Activated CD8-positive, alpha-beta T cell treated with anti-CD3 and anti-CD28 coated beads, Interleukin-2, amount 10 ng/mL, durations not matched to agents 7 days and 5 days (primary cell): ENCODE measurements around the gene ADAMTSL4. TPM values are rescaled to one million over a fixed set of nuclear protein-coding genes. Genes with fewer than 3 reads are reported as not detected.

Source experiments
- ATAC-seq: fragments of 150-1000 bp; cut with Tn5 transposase; one replicate; pipeline ENCODE4 v1.10.0; 2021; ENCODE audit warnings: moderate library complexity
- CTCF ChIA-PET: fragments of 350-600 bp; sonication (Branson Sonifier 250); formaldehyde crosslinking; loops from one replicate; lab custom pipeline; 2021; ENCODE audit warnings: antibody characterized with exemption; lab: Charles Lee
- POLR2A ChIA-PET: fragments of 350-600 bp; sonication (Branson Sonifier 250); formaldehyde crosslinking; loops from one replicate; lab custom pipeline; 2021; ENCODE audit warnings: antibody characterized with exemption; lab: Charles Lee
- DNase-seq: peaks from one replicate; pipeline ENCODE4 v3.0.0-alpha.2; 2020
- H3K27ac Mint-ChIP-seq: one replicate; pipeline ENCODE4 v1.8.0; 2021; ENCODE audit warnings: mild to moderate bottlenecking, mixed read lengths
- H3K27me3 Mint-ChIP-seq: one replicate; pipeline ENCODE4 v1.8.0; 2021; ENCODE audit warnings: low read depth, mixed read lengths
- H3K36me3 Mint-ChIP-seq: one replicate; pipeline ENCODE4 v1.8.0; 2021; ENCODE audit warnings: low read depth, mixed read lengths
- H3K4me1 Mint-ChIP-seq: one replicate; pipeline ENCODE4 v1.8.0; 2021; ENCODE audit warnings: low read depth, mixed read lengths
- H3K4me3 Mint-ChIP-seq: one replicate; pipeline ENCODE4 v1.8.0; 2021; ENCODE audit warnings: mild to moderate bottlenecking, mixed read lengths
- H3K9me3 Mint-ChIP-seq: one replicate; pipeline ENCODE4 v1.8.0; 2022; ENCODE audit warnings: mixed read lengths; ENCODE audit not compliant: insufficient read depth
- total RNA-seq, 2 experiments: library from RNA; stranded (reverse); gene quantifications; one replicate each; pipeline ENCODE4 v1.2.3, GENCODE V29; 2021

ADAMTSL4 gene
- total RNA-seq, 2 experiments from 2014 or later = not detected

DNA sequence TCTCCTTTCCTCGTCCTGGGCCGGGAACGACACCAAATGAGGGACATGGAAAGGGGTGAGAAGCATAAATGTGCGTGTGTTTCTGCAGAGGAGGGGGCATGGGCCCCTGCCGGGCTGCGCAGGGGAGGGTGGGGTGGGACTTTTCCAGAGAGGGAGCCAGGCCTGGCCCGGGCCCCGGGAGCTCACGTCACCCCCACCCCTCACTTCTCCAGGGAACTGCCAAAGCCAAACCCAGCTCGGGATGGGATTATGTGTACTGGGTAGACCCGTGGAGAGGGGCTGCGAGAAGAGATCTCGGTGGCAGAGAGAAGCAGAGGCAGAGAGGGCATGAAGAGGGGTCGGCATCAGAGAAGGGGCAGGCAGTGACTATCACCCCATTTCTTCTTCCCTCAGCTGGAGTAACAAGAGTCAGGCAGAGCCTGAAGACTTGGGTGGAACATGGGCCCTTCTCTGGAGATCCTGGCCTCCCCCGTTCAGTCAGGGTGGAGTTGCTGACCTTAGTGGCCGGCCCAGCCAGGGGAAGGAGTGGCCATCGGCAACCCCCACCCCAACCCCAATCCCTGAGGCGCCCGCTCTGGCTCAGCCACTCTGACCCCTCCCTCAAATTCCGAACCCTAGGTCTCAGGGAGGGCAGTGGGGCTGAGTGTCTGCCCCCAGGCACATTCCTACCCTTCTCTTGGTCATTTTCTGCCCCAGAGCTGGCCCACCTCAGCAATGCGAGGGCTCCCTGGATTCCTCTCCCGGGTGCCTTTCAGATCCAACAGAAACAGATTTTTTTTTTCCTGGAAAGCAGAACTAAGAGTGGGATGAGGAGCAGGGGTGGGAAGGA is 1.2 kb downstream of the ADAMTSL4 start:
- Mint-ChIP-seq H3K27ac (no peak overlapping the region), H3K4me3 (peak overlapping the region; percentile 73), H3K36me3 (no peaks in the 10 kb centered on the region), H3K4me1 (peaks cover 36% of the 10 kb centered on the region), H3K9me3 (no peaks in the 10 kb centered on the region), H3K27me3 (peaks cover 23% of the 10 kb centered on the region)
- no peak for DNase-seq
- no peak for ATAC-seq
- CTCF ChIA-PET = interaction anchor here (1.1 to 2.7 kb wide), 4 partner anchors 9 to 295 kb away, joined by 3 to 37 read pairs (median 7); no protein-coding TSS in a partner anchor
- POLR2A ChIA-PET = interaction anchor here (0.7 to 1.6 kb wide), 2 partner anchors 79 to 426 kb away, joined by 4 to 5 read pairs; partner anchors contain the start of gene ENSA

DNA sequence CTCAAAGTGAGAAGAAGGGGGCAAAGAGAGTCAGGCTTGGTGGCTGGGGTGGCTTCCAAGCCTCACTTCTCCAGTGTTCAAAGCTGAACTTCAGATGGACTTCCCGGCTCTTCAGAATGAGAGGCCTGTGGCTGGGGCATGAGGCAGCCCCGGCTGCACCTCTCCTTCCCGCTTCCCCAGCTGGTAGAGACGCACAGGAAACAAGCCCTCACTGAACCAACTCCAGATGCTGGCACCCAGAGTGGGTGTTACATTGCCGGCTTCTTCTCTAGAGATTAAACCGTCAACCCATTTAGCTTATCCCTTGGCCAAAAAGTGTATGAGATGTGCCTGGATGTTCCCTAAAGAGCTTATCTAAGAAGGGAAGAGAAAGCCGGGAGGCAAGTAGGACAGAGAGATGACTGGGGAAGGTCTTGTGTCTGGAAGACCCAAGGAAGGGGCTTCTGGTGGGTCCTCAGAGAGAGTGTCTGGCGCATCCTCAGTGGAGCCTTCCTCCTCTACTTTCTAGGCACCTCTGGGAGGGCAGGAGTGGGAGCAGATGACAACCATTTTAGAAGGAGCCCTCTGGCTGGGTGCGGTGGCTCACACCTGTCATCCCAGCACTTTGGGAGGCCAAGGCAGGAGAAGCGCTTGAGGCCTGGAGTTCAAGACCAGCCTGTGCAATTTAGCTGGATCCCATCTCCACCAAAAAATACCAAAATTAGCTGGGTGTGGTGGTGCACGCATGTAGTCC is 2.0 kb downstream of the ADAMTSL4 start:
- H3K27ac Mint-ChIP-seq = no peak overlapping the region
- H3K4me1 Mint-ChIP-seq = peaks cover 36% of the 10 kb centered on the region
- POLR2A ChIA-PET = interaction anchor here (0.7 to 1.6 kb wide), 5 partner anchors 11 to 425 kb away, joined by 4 to 6 read pairs (median 5); partner anchors contain the start of genes ENSA and MCL1

DNA sequence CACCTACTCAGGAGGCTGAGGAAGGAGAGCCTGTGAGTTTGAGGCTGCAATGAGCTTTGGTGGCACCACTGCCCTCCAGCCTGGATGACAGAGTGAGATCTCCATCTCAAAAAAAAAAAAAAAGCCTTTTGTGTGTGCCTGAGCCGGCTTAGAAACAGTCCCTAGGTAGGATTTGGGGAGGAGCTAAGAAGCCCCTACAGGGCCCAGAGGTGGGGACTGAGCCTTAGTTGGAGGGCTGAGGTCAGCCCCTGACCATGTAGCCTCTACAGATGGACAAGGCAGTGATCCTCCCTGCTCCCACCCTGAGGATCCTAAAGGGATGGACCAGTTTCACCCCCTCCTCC is 2.5 kb downstream of the ADAMTSL4 start:
- H3K27ac Mint-ChIP-seq = no peak overlapping the region
- no peaks in the 10 kb centered on the region for H3K9me3 Mint-ChIP-seq
- ATAC-seq (no peak), DNase-seq (no peak)
- no peak overlapping the region for H3K4me3 Mint-ChIP-seq
- ChIA-PET POLR2A (interaction anchor here (0.6 to 1.6 kb wide), 6 partner anchors 8 to 486 kb away, joined by 3 to 6 read pairs (median 5); partner anchors contain the start of genes ENSA and MCL1), CTCF (interaction anchor here (1.9 to 2.7 kb wide), 3 partner anchors 9 to 296 kb away, joined by 7 to 37 read pairs (median 7); no protein-coding TSS in a partner anchor)
- no peaks in the 10 kb centered on the region for H3K36me3 Mint-ChIP-seq
- H3K4me1 Mint-ChIP-seq = peaks cover 36% of the 10 kb centered on the region
- peaks cover 17% of the 10 kb centered on the region for H3K27me3 Mint-ChIP-seq

More for the DNA sequence above, 2.0 kb downstream of the ADAMTSL4 start:
- ATAC-seq = peak; percentile 11
- no peak for DNase-seq
- Mint-ChIP-seq H3K27me3 (peaks cover 21% of the 10 kb centered on the region), H3K36me3 (no peaks in the 10 kb centered on the region), H3K9me3 (no peaks in the 10 kb centered on the region), H3K4me3 (no peak overlapping the region)
- CTCF ChIA-PET = interaction anchor here (1.9 to 2.7 kb wide), 3 partner anchors 9 to 296 kb away, joined by 7 to 37 read pairs (median 7); no protein-coding TSS in a partner anchor

DNA sequence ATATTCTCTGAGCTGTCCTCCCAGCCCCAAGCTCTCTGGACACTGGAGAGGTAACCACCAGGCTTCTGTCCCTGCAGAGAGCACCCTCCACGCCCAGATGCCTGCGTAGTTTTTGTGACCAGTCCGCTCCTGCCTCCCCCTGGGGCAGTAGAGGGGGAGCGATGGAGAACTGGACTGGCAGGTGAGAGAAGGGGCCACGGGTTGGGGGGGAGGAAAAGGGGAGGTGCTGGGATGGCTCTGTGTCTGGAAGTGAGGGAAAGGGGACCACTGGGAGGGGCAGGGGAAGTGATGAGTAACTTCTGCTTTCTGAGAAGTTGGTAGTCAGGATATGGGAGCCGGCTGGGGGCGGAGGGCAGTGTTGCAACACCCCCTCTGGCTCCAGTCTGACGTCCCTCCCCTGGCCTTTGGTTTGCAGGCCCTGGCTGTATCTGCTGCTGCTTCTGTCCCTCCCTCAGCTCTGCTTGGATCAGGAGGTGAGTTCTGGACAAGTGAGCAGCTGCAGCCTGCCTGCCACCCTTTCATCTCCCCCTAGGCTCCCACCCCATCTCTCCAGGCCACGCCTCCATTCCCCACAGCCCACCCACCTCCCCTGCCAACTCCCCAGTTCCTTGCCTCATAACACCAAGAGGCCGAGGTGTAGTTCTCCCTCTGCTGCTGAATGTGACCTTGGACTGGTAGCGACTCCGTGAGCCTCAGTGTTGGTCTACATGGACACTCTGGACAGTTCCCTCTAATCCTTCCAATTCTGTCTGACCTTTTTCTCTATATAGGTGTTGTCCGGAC is 3.1 kb downstream of the ADAMTSL4 start:
- Mint-ChIP-seq H3K27me3 (peaks cover 17% of the 10 kb centered on the region), H3K9me3 (no peaks in the 10 kb centered on the region), H3K4me1 (peaks cover 36% of the 10 kb centered on the region), H3K27ac (peak overlapping the region; percentile 25), H3K36me3 (no peaks in the 10 kb centered on the region), H3K4me3 (no peak overlapping the region)
- no peak for DNase-seq
- ChIA-PET POLR2A (interaction anchor here (0.6 to 1.6 kb wide), 7 partner anchors 8 to 487 kb away, joined by 3 to 6 read pairs (median 5); partner anchors contain the start of genes ENSA and MCL1), CTCF (interaction anchor here (1.9 to 2.7 kb wide), 2 partner anchors 8 to 297 kb away, joined by 7 to 37 read pairs; no protein-coding TSS in a partner anchor)
- ATAC-seq = no peak

DNA sequence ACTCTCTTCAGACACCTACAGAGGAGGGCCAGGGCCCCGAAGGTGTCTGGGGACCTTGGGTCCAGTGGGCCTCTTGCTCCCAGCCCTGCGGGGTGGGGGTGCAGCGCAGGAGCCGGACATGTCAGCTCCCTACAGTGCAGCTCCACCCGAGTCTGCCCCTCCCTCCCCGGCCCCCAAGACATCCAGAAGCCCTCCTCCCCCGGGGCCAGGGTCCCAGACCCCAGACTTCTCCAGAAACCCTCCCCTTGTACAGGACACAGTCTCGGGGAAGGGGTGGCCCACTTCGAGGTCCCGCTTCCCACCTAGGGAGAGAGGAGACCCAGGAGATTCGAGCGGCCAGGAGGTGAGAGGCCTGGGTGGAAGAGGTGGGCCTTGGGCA is 3.7 kb downstream of the ADAMTSL4 start:
- Mint-ChIP-seq H3K4me3 (no peak overlapping the region), H3K9me3 (no peaks in the 10 kb centered on the region), H3K27me3 (peaks cover 17% of the 10 kb centered on the region), H3K36me3 (no peaks in the 10 kb centered on the region), H3K27ac (peak overlapping the region; percentile 25), H3K4me1 (peaks cover 36% of the 10 kb centered on the region)
- ATAC-seq (no peak), DNase-seq (no peak)
- ChIA-PET POLR2A (interaction anchor here (0.8 to 1.3 kb wide), 3 partner anchors 7 to 26 kb away, joined by 3 to 5 read pairs (median 4); no protein-coding TSS in a partner anchor), CTCF (interaction anchor here (2.7 kb wide), 1 partner anchor 297 kb away, joined by 7 read pairs; no protein-coding TSS in a partner anchor)

DNA sequence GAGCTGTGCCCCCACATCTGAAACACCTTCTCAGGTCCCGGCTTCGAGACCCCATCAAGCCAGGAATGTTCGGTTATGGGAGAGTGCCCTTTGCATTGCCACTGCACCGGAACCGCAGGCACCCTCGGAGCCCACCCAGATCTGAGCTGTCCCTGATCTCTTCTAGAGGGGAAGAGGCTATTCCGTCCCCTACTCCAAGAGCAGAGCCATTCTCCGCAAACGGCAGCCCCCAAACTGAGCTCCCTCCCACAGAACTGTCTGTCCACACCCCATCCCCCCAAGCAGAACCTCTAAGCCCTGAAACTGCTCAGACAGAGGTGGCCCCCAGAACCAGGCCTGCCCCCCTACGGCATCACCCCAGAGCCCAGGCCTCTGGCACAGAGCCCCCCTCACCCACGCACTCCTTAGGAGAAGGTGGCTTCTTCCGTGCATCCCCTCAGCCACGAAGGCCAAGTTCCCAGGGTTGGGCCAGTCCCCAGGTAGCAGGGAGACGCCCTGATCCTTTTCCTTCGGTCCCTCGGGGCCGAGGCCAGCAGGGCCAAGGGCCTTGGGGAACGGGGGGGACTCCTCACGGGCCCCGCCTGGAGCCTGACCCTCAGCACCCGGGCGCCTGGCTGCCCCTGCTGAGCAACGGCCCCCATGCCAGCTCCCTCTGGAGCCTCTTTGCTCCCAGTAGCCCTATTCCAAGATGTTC is 4.3 kb downstream of the ADAMTSL4 start:
- no peaks in the 10 kb centered on the region for H3K9me3 Mint-ChIP-seq
- H3K4me1 Mint-ChIP-seq = peaks cover 34% of the 10 kb centered on the region
- ATAC-seq = no peak
- no peak overlapping the region for H3K4me3 Mint-ChIP-seq
- peaks cover 14% of the 10 kb centered on the region for H3K27me3 Mint-ChIP-seq
- DNase-seq = no peak
- ChIA-PET CTCF (no interaction called here), POLR2A (interaction anchor here (0.8 to 1.4 kb wide), 3 partner anchors 8 to 26 kb away, joined by 3 to 4 read pairs (median 4); partner anchors contain the start of gene MCL1)
- no peak overlapping the region for H3K27ac Mint-ChIP-seq
- H3K36me3 Mint-ChIP-seq = no peaks in the 10 kb centered on the region

DNA sequence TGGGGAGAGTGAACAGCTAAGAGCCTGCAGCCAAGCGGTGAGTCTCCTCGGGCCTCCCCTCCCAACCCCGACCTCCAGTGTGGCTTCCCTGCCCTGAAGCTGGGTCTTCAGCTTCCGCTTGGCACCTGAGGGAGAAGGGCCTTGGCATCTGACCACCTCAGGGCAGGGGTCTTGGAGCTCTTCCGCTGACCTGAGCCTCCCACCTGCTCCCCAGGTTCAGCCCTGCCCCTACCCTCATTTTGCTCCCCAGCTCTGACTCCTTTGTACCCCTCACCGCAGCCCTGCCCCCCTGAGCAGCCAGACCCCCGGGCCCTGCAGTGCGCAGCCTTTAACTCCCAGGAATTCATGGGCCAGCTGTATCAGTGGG is 4.9 kb downstream of the ADAMTSL4 start:
- no peak overlapping the region for H3K27ac Mint-ChIP-seq
- H3K9me3 Mint-ChIP-seq = no peaks in the 10 kb centered on the region
- ATAC-seq = no peak
- H3K4me1 Mint-ChIP-seq = peaks cover 33% of the 10 kb centered on the region
- no peak overlapping the region for H3K4me3 Mint-ChIP-seq
- POLR2A ChIA-PET = interaction anchor here (1.4 kb wide), 1 partner anchor 26 kb away, joined by 4 read pairs; the partner anchor contains the start of gene MCL1
- no peaks in the 10 kb centered on the region for H3K36me3 Mint-ChIP-seq
- CTCF ChIA-PET = no interaction called here
- no peak for DNase-seq
- H3K27me3 Mint-ChIP-seq = peaks cover 14% of the 10 kb centered on the region

DNA sequence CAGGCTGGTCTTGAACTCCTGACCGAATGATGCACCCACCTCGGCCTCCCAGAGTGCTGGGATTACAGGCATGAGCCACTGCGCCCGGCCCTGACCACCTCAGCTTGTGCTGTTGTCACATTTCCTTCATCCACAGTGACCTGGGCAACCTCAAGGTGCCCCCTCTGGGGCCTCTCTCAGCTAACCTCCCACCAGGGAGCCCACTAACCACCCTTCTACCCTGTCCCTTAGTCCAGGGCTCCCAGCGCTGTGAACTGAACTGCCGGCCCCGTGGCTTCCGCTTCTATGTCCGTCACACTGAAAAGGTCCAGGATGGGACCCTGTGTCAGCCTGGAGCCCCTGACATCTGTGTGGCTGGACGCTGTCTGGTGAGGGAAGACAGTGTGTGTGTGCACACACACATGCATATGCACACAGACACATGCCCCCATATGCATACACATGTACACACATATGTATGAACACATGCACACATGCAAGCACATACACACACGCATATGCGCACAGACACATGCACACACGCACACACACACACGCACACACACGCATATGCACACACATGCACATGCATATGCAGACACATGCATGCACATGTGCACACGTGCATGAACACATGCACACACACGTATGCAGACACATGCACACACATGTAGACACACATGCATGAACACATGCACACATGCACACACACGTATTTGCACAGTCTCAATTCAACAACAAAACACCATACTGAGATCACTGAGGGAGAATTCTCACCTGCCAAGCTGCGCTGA is 6.2 kb downstream of the ADAMTSL4 start:
- Mint-ChIP-seq H3K4me3 (no peak overlapping the region), H3K27ac (no peak overlapping the region), H3K36me3 (no peaks in the 10 kb centered on the region), H3K4me1 (peaks cover 34% of the 10 kb centered on the region), H3K9me3 (no peaks in the 10 kb centered on the region), H3K27me3 (peaks cover 8% of the 10 kb centered on the region)
- CTCF ChIA-PET = interaction anchor here (0.7 kb wide), 1 partner anchor 74 kb away, joined by 3 read pairs; the partner anchor contains the start of gene ENSA
- DNase-seq = no peak
- POLR2A ChIA-PET = no interaction called here
- ATAC-seq = no peak

DNA sequence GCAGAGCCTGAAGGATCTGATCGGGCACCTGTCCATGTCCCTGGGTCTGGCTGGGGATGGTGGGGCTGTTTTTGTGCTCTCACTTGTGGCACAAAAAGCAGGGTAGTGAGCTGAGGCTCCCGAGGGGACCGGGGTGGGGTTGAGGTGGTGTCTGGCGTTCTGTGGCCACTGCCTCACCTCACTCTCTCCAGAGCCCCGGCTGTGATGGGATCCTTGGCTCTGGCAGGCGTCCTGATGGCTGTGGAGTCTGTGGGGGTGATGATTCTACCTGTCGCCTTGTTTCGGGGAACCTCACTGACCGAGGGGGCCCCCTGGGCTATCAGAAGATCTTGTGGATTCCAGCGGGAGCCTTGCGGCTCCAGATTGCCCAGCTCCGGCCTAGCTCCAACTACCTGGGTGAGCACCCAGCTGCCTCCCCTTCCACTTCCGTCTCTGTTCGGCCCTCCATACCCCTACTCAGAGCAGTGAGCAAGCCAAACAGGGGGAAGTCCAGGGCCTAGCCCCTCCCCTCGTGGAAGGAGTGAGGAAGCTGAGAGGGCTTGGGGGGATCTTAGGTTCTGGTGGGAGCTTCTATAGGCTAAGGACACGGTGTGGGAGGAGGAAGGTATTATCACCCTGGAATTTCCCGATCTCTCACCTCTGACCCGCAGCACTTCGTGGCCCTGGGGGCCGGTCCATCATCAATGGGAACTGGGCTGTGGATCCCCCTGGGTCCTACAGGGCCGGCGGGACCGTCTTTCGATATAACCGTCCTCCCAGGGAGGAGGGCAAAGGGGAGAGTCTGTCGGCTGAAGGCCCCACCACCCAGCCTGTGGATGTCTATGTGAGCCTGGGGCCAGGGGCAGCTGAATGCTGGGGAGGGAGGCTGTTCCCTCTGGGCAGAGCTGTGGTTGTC is 7.0 kb downstream of the ADAMTSL4 start:
- Mint-ChIP-seq H3K9me3 (no peaks in the 10 kb centered on the region), H3K27me3 (peaks cover 5% of the 10 kb centered on the region), H3K36me3 (no peaks in the 10 kb centered on the region), H3K4me1 (peaks cover 34% of the 10 kb centered on the region), H3K4me3 (no peak overlapping the region), H3K27ac (no peak overlapping the region)
- POLR2A ChIA-PET = interaction anchor here (16.0 kb wide), 1 partner anchor 20 kb away, joined by 1108 read pairs; the partner anchor contains the start of gene MCL1
- DNase-seq (no peak), ATAC-seq (no peak)
- CTCF ChIA-PET = interaction anchor here (0.7 to 0.9 kb wide), 2 partner anchors 24 to 73 kb away, joined by 3 read pairs; partner anchors contain the start of gene ENSA
